SK-N-SH (cell line): Measurements from ENCODE around the gene LSM5. TPM values are rescaled to one million over a fixed set of nuclear protein-coding genes. Genes with fewer than 3 reads are reported as not detected.

Experiments used
- CTCF ChIA-PET: fragments of 300-600, 350-600 bp; formaldehyde crosslinking; extraction: SDS; loops from one replicate; lab custom pipeline; 2021; lab: Yijun Ruan, JAX
- POLR2A ChIA-PET: fragments of 350-600 bp; sonication (Branson Sonifier 250); formaldehyde crosslinking; extraction: SDS; loops from one replicate; lab custom pipeline; 2020; ENCODE audit warnings: antibody characterized with exemption, inconsistent platforms; lab: Yijun Ruan, JAX
- DNase-seq: peaks from one replicate; pipeline ENCODE4 v3.0.0; 2012
- H2AFZ ChIP-seq: fragments of 200-600 bp; sonication (generic); 2 replicates; pipeline ENCODE4 v1.8.1; 2016; ENCODE audit warnings: antibody characterized with exemption, mild to moderate bottlenecking, low read depth
- H3F3A ChIP-seq: fragments of 200-600 bp; sonication (generic); replicated peaks from 2 replicates; pipeline ENCODE3; 2016; ENCODE audit warnings: antibody characterized with exemption, mild to moderate bottlenecking; ENCODE audit not compliant: insufficient read depth
- H3K27ac ChIP-seq, 2 experiments: fragments of 200-500 bp in 1 of 2; fragments of 200-600 bp in 1 of 2; sonication (Bioruptor generic) in 1 of 2; sonication (generic), shearing (Covaris generic) in 1 of 2; 2 replicates each; pipeline versions ENCODE4 v1.5.1 to v1.6.1; 2014 to 2016; ENCODE audit warnings: low read depth in 2 of 2, inconsistent platforms in 1 of 2, low read length in 1 of 2, mild to moderate bottlenecking in 1 of 2, mixed read lengths in 1 of 2
- H3K27me3 ChIP-seq: fragments of 200-600 bp; sonication (generic), shearing (Covaris generic); 2 replicates; pipeline ENCODE4 v1.6.1; 2016; ENCODE audit warnings: mixed run types; ENCODE audit not compliant: insufficient read depth
- H3K36me3 ChIP-seq, 2 experiments: fragments of 200-500 bp in 1 of 2; fragments of 200-600 bp in 1 of 2; sonication (Bioruptor generic) in 1 of 2; sonication (generic) in 1 of 2; replicated peaks in 1 of 2; 2 replicates each; pipeline versions ENCODE3 to v1.5.1; 2014 to 2016; ENCODE audit warnings: low read length in 1 of 2, mild to moderate bottlenecking in 1 of 2; ENCODE audit not compliant: insufficient read depth in 2 of 2, control insufficient read depth in 1 of 2
- H3K4me1 ChIP-seq, 2 experiments: fragments of 200-500 bp in 1 of 2; fragments of 200-600 bp in 1 of 2; sonication (Bioruptor generic) in 1 of 2; sonication (generic), shearing (Covaris generic) in 1 of 2; 2 replicates each; pipeline versions ENCODE4 v1.5.1 to v1.6.1; 2014 to 2016; ENCODE audit warnings: low read depth in 1 of 2, low read length in 1 of 2, mixed run types in 1 of 2; ENCODE audit not compliant: insufficient read depth in 2 of 2, control insufficient read depth in 1 of 2
- H3K4me2 ChIP-seq: fragments of 200-600 bp; sonication (generic), shearing (Covaris generic); 2 replicates; pipeline ENCODE4 v1.6.1; 2017; ENCODE audit warnings: mixed run types
- H3K4me3 ChIP-seq, 2 experiments: fragments of 200-500 bp in 1 of 2; fragments of 200-600 bp in 1 of 2; sonication (Bioruptor generic) in 1 of 2; sonication (generic), shearing (Covaris generic) in 1 of 2; 2 replicates each; pipeline versions ENCODE4 v1.5.1 to v1.8.1; 2014 to 2016; ENCODE audit warnings: low read depth in 2 of 2, inconsistent platforms in 1 of 2, low read length in 1 of 2, mild to moderate bottlenecking in 1 of 2, mixed read lengths in 1 of 2, moderate library complexity in 1 of 2
- H3K79me2 ChIP-seq: fragments of 200-600 bp; sonication (generic); 2 replicates; pipeline ENCODE4 v1.8.1; 2017; ENCODE audit warnings: mild to moderate bottlenecking; ENCODE audit not compliant: insufficient read depth
- H3K9ac ChIP-seq: fragments of 200-600 bp; sonication (generic); 2 replicates; pipeline ENCODE4 v1.6.1; 2017; ENCODE audit warnings: mixed run types
- H3K9me2 ChIP-seq: fragments of 200-600 bp; sonication (generic); 2 replicates; pipeline ENCODE4 v1.6.1; 2017; ENCODE audit warnings: mixed run types
- H3K9me3 ChIP-seq: fragments of 200-600 bp; sonication (generic); 2 replicates; pipeline ENCODE4 v1.6.1; 2017; ENCODE audit warnings: mixed run types, mild to moderate bottlenecking, moderate library complexity
- H4K20me1 ChIP-seq: fragments of 200-600 bp; sonication (generic); 2 replicates; pipeline ENCODE4 v1.6.1; 2017; ENCODE audit warnings: mild to moderate bottlenecking, mixed run types; ENCODE audit not compliant: insufficient read depth
- EZH2phosphoT487 ChIP-seq: fragments of 200-600 bp; sonication (generic); IDR thresholded peaks from 2 replicates; pipeline ENCODE4 v1.6.1; 2017; ENCODE audit warnings: low read depth, mixed run types, mild to moderate bottlenecking, antibody characterized with exemption, moderate library complexity, borderline replicate concordance
- FOXJ3 ChIP-seq: sonication (generic); formaldehyde crosslinking; IDR thresholded peaks from 2 replicates; pipeline ENCODE4 v1.5.1; 2020; ENCODE audit warnings: mild to moderate bottlenecking, missing genetic modification reagents
- GATA2 ChIP-seq: sonication (generic); formaldehyde crosslinking; IDR thresholded peaks from 2 replicates; pipeline ENCODE4 v1.5.0; 2020; ENCODE audit warnings: mild to moderate bottlenecking, missing genetic modification reagents
- SIN3A ChIP-seq: IDR thresholded peaks from 2 replicates; pipeline ENCODE4 v1.6.1; 2012; ENCODE audit warnings: low read depth, mild to moderate bottlenecking, low read length, moderate library complexity, borderline replicate concordance
- TEAD4 ChIP-seq: IDR thresholded peaks from 2 replicates; pipeline ENCODE4 v1.4.0; 2012; ENCODE audit warnings: mild to moderate bottlenecking, borderline replicate concordance; ENCODE audit not compliant: insufficient read depth
- USF2 ChIP-seq: fragments of 150-350 bp; IDR thresholded peaks from 2 replicates; pipeline ENCODE4 v1.6.1; 2017; ENCODE audit warnings: antibody characterized with exemption, low read length, low read depth, borderline replicate concordance
- WGBS: methylation state at CpG from one replicate; pipeline ENCODE4 v1.1.6; 2017; ENCODE audit warnings: low lambda C conversion rate; 5-methylcytosine and 5-hydroxymethylcytosine counted together
- polyA plus RNA-seq, 3 experiments: library from polyadenylated mRNA; depleted of rRNA; stranded (reverse); fragments of >200 nt; gene quantifications; 2 replicates each; pipeline ENCODE4 v1.2.3, GENCODE V29; 2012
- TF ChIP-seq, protein P1 (sequence below): IDR thresholded peaks from 2 replicates; pipeline ENCODE4 v1.4.0; 2012; ENCODE audit warnings: low read depth, borderline replicate concordance

Gene LSM5
- polyA plus RNA-seq, 1 of the 3 experiments (the other 2 are of a cell fraction) = 21.2 TPM

DNA sequence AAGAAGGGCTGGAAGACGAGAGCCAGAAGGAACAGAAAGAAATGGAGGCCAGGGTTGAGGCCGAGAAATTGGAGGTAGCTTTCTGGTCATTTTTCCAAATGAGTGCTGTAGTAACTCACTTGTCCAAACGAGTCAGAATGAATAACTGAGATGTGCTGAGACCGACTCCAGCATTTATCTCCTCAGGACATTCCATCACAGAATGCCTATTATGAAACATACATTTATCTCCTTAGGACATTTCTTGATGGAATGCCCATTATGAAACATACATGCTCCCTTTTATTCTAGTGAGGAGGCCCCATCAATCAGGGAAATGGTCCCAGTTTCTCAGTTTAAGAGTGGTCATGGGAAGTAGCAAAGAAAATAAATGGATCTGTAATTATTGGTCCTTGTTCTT is 21.6 kb upstream of the LSM5 start:
- ChIA-PET CTCF (interaction anchor here (1.0 kb wide), 1 partner anchor 32 kb away, joined by 4 read pairs; no protein-coding TSS in a partner anchor), POLR2A (no interaction called here)
- Histone ChIP-seq H3K27ac (no peak overlapping the region), H3K4me1 (no peaks in the 10 kb centered on the region; a peak in 1 of 4 replicates), H2AFZ (no peak overlapping the region), H3K27me3 (no peaks in the 10 kb centered on the region), H3K9me3 (no peaks in the 10 kb centered on the region), H3K79me2 (peaks cover 89% of the 10 kb centered on the region), H3K9ac (no peak overlapping the region), H4K20me1 (peaks cover 20% of the 10 kb centered on the region; the same call in 1 of the 2 replicates), H3K4me2 (no peak overlapping the region), H3K9me2 (no peaks in the 10 kb centered on the region), H3K4me3 (no peak overlapping the region), H3K36me3 (peaks cover 8 to 10% of the 10 kb centered on the region in 2 experiments), H3F3A (no peaks in the 10 kb centered on the region)
- TF ChIP-seq TEAD4 (no peak), GATA2 (CRISPR knock-in tag) (no peak), EZH2phosphoT487 (no peak), FOXJ3 (CRISPR knock-in tag) (no peak)
- WGBS = 96% methylated on average over 4 of the region's 4 CpGs
- DNase-seq = no peak

DNA sequence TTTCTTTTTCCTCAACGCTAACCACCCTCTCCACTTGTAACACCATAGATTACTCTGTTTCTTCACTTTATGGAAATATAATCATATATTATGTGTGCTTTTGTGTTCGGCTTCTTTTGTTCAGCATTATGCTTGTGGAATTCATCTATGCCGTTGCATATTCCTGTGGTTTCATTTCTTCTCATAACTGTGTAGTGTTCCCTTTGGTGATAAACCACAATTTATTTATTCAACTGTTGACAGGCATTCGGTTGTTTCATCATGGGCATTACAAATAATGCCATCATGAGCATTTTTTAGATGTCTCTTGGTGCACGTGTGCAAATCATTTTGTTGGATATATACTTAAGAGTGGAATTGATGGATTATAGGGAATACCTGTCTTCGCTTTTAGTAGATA is 17.2 kb upstream of the LSM5 start:
- POLR2A ChIA-PET = no interaction called here
- CTCF ChIA-PET = interaction anchor here (1.0 kb wide), 1 partner anchor 8 kb away, joined by 3 read pairs; no protein-coding TSS in a partner anchor
- H2AFZ ChIP-seq = no peak overlapping the region
- WGBS = 96% methylated on average over 6 of the region's 6 CpGs
- H3K79me2 ChIP-seq = peaks cover 87% of the 10 kb centered on the region
- no peaks in the 10 kb centered on the region for H3K9me3 ChIP-seq
- no peak overlapping the region for H3K27ac ChIP-seq
- H3K4me2 ChIP-seq = no peak overlapping the region
- H4K20me1 ChIP-seq = peaks cover 26% of the 10 kb centered on the region
- no peak overlapping the region for H3K4me3 ChIP-seq
- no peaks in the 10 kb centered on the region for H3K9me2 ChIP-seq
- no peaks in the 10 kb centered on the region for H3K27me3 ChIP-seq
- no peaks in the 10 kb centered on the region; a peak in 1 of 4 replicates for H3K4me1 ChIP-seq
- TF ChIP-seq, protein P1, sequence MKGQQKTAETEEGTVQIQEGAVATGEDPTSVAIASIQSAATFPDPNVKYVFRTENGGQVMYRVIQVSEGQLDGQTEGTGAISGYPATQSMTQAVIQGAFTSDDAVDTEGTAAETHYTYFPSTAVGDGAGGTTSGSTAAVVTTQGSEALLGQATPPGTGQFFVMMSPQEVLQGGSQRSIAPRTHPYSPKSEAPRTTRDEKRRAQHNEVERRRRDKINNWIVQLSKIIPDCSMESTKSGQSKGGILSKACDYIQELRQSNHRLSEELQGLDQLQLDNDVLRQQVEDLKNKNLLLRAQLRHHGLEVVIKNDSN = no peak
- TF ChIP-seq SIN3A = no peak
- no peak for TF ChIP-seq USF2
- peaks cover 6 to 8% of the 10 kb centered on the region in 2 experiments for H3K36me3 ChIP-seq
- H3K9ac ChIP-seq = no peak overlapping the region
- no peak for DNase-seq
- peaks cover 3% of the 10 kb centered on the region for H3F3A ChIP-seq
